Measurements from ENCODE around the gene CFAP53.

The CFAP53 gene

DNA sequence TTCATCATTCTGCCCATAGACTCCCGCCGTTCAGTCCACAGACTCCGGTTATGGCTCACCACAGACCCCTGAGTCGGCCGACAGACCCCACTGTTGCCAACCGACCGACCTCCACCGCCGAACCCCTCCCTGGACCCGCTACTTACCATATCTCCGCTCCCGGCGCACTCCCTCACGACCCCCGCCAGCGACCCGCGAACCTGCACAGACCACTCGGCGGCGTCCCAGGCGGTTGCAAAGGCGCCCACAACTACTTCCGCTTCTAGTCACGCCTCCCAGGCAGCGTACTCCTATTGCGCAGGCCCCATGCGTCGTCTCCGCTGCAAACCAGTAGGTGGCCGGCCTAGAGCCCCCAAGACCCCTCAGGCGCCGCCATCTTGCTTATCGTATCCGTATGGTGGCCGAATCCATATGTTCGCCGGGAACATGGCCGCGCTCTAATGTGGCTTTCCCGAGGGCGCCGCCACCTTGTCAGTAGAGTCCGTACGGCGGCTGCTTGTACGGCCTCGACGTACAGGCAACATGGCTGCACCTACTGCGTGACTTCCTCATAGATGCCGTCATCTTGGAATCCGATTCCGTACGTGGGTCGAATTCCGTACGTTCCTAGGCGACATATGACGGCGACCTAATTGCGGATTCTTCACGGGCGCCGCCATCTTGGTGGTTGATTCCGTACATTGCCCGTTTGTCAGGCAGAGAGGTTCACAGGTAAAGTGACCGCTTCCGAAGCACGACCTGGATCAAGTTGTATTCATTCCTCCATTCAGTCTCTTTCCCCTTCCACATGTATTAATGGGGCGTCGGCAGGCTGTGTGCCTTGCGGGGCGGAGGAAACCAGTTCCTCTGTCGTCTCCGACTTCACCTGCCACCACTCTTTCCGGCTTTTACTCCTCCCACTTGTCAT lies 21.4 kb upstream of the CFAP53 start, which contains the start of gene CXXC1:
Gene CXXC1 (minus strand): TSS at position 252 of the 907 bp plus-strand sequence. CDS start 103 bp downstream, at position 149.
- peak; percentile 98 for DNase-seq

DNA sequence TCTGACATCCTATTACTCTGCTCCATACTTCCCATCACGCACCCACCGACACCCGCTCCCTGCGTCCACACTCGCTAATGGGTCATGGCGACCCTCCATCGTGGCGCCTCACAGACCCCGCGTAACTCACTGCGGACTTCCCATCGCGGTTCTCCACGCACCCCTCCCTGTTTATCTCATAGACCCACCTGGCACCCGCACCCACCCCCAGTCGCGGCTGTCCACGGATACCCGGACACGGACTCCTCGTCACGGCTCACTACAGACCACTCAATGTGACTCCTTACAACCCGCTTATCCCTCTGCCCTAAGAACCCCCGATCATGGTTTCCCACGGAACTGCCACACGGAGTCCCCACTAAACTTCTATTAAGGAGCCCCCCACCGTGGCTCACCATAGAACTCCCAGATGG lies 20.7 kb upstream of the CFAP53 start:
- DNase-seq, result no peak

DNA sequence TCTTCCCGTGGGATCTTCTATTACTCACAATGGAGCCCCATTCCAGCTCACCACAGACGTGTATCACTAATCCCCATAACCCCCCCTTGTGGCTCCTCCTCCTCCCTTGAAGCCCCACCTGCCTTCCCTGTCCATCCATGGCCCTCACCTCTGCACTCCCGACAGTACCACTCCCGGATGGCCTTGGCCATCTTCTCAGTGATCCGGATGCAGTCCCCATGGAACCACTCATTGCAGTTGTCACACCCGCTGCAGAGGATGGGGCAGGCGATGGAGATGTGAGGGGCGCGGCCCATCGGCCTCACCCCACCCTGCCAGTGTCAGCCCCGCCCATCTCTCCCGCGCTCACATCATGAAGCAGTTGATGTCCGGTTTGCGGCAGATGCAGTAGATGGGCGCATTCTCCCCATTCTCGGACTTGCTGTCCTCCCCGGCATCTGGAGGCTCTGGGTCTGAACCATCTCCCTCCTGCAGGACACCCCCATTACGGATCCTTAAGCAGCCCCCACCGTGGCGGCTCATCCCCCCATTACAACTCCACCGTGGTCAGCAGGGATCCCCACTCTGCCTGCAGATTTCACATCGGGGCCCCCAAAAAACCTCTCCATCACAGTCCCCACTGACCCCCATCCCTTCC lies 20.2 kb upstream of the CFAP53 start:
- no peak for DNase-seq

DNA sequence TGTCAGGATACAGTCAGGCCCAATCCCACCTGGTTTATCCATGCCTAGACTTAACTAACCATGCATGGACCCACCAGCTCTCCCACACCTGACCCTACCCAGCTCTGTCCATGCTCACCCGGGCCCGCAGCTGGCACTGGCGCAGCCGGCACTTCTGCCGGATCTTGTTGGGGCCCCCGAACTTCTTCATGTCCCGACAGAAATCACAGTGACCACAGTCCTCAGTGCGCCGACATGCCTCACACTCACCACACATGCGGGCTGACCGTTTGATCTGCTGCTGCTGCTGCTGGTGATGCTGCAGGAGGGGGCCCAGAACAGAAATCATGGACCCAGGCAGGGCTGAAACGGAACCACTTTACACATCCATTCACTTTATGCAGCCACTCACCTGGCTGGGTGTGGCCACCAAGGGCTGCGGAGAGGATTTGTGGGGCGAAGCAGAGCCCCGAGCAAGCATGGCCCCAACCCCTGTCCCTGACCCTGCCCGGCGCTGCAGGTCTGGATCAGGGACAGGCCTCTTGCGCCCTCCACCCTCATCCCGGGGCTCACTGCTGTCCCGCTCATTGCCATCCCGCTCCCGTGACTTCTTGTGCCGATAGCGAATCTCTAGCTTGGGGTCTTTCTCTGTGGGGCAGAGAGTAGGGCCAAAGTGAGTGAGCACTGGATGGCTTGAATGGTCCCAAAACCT lies 19.5 kb upstream of the CFAP53 start:
- DNase-seq, result no peak

DNA sequence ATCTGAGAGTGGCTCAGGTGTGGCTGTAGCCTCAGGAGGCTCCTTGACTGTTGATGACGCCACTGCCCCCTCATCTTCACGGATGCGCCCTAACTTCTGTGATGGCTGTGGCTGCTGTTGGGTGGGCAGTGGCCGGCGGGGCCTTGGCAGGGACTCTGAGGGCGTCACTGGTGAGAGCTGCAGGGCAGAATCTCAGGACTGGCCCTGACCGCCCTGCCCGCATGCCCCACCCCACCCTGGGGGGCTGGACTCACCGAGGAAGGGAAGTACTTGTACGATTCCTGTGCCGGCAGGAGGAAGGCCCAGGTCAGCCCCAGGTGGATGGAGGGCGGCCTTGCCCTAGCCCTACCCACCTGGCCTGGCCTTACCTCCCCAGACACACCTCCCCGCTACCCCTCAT lies 18.8 kb upstream of the CFAP53 start:
- DNase-seq, result no peak

DNA sequence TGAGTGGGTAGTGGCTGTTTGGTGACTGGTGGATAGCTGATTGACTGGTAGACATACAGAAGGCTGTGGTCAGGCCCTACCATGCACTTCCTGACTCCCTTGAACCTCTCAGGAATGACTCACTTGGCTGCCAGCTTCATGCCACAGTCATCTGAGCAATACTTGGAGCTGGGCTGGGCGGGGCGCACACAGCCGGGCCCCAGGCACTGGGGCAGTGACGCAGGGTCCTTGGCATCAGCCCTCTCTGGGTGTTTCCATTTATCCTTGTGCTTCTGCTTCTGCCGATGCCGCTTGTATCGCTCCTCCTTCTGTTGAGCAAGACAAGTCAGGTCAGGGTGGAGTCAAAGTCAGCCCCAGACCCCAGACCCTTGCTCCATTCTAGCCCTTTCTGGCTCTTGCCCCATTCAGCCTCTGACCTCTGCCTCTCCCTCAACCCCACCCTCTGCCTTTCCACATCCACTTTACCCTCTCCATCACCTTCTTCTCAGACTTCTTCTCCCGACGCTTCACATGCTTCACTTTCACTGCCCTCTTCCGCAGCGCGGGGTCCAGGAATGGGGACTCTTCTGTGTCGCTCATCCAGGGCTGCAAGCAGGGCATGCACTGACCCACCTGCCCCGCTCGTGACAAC lies 18.1 kb upstream of the CFAP53 start:
- DNase-seq, result no peak

DNA sequence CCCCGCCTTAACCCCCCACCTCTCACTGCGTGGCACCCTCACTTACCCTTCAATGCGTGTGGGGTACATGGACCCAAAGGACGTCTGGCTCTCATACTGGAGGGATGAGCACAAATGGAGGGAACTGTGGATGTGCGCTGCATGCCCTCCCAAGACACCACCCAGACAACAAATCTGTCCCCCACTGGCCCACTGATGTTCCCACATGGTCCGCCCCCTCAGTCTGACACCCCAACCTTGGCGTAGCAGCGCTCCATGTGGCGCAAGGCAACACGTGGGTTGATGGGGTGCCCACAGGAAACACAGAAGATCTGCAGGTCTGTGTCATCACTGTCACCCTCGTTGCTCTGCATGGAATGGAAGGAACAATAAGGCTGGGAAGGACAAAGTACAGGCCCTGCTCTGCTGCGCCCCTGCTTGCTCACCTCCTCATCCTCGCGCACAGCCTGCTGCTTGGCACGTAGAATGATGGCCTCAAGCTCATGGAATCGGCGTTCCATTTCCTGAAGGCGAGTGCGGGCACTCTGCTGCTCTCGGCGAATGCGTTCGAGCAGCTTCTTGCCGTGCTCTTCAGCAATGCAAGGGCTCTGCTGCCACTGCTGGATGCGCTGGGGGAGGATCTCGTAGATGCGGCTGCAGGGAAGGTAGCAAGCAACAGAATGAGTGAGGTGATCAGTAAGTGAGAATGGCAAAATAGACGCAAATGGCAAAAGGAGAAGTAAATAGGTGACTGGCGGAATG lies 17.3 kb upstream of the CFAP53 start:
- DNase-seq, result no peak

DNA sequence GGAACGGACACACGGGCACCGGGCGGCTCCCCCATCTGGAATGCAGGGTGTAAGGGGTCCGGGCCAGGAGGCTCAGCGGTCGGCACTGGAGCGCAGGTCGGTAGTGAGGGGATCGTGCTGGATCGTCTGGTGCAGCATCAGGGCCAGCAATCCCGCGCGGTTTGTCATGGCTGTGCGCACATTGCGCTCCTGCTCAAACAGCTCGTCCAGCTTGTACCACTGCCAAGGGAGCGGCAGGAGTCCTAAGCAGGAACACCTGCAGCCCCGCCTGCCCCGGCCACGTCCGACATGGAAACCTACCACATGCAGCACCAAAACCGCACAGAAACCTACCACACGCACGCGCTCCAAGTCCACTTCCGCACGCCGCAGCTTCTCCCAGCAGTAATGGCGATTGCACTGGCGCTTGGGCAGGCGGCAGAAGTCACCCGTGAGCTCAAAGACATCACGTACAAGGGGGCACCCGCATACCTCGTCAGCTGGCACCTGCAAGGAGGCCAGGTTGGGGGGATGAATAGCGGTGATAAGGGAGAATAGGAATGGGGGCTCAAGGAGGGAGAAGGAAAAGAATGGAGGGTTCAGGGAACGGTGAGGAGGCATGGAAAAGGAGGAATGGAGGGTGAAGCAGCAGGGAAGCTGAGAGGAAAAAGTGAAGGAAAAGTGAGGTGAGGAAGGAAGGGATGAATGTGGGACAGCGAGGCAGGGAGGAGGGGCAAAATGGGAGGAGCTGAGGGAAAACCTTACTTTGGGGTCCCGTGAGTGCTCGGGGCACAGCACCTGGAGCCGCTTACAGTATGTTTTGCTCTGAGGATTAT lies 16.4 kb upstream of the CFAP53 start:
- DNase-seq, result no peak

DNA sequence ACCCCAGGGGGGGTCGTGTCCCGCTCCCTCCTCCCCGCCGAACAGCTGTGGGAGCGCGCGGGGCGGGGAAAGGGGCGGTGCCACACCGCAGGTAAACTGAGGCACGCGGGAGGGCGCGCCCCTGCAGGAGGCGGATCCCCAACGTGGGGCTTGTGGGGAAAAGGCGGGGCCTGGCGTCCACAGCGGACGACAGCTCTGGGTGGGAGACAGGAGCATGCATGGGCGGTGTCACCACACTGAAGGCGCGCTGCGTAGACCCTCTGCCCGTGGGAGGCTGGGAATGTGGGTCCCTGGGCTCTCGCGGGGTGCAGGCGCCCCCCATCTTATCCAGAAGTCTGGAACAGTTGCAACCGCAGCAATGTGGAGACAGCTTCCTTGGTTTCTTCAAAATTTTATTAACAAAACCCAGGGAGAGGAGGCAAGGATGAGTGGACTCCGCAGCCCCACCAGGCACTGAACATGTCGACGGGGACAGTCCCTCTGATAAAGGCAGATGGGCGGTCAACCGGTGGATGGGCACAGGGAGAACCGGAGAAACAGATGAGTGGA lies 15.8 kb upstream of the CFAP53 start:
- DNase-seq, result no peak

DNA sequence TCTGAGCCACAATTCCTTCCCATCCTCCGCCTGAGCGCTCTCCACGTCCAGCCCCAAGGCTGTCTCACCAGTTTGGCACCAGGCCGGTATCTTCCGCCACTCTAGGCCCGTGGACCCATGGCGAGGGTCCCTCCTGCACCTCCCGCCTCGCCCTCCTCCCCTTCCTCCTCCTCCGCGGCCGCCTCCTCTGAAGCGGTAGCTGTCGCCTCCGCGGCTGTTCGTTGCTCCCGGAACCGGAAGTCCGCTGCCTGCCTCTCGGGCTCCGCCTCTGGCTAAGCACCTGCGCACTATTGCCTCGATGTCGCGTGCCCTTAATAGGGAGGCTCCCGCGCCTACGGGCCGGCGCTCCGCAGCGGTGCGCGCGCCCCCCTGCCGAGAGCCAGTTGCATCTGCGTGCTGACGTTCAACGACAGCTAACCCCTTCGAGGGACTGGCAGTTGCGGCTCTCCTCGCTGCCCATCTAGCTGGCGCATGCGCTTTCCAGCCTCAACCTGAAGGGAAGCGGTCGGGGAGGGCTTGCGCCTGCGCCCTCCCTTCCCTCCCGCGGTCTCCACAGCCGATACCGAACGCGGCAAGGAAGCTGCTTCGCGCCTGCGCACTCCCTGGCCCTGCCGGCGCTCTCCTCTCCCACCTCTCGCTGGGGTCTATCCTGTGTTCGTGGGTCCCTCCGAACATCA lies 15.1 kb upstream of the CFAP53 start, which contains the start of gene MBD1:
Gene MBD1 (minus strand): TSS at position 229 of the 677 bp plus-strand sequence. CDS start 1,531 bp downstream, outside the sequence.
- DNase-seq, result peak; percentile 99

DNA sequence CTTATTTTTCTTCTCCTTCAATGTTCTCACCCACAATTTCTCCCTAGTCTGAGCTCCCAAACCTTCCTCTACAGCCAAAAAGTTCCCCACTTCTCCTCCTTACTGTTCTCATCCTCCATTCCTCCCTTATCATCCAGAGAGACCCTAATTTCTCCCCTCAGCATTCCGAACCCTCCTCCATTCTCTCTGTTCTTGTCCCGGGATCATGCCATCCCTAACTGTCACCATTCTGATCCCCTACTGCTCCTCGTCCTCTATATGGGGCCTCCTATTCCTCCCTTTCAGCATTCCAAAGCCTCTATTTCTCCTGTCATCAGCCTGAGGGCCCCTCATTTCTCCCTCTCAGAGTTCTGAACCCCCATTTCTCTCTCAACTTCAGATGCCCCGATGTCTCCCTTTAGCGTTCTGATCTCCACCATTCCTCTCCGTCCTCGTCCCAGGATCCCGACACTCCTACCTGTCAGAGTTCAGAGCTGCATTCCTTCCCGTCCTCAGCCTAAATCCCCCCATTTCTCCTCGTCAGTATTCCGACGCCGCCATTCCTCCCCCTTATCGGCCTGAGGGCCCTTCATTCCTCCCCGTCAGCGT lies 14.5 kb upstream of the CFAP53 start:
- no peak for DNase-seq

DNA sequence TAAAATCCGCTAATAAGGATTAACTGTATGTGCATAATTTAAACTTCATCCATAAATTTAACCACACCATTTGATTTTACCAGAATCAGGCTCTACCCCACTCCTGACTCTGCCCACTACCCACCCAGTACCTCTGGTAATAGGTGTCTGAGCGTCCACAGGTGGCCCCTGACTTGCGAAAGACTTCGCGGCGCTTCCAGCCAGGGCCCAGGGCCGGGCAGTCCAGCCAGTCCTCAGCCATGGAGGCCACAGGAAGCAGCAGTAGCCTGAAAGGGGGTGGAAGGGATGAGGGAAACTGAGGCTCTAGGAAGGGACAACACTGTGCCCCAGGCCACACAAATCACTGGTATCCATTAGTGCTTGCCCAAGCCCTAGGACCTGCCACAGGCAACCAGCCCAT lies 13.5 kb upstream of the CFAP53 start:
- no peak for DNase-seq

DNA sequence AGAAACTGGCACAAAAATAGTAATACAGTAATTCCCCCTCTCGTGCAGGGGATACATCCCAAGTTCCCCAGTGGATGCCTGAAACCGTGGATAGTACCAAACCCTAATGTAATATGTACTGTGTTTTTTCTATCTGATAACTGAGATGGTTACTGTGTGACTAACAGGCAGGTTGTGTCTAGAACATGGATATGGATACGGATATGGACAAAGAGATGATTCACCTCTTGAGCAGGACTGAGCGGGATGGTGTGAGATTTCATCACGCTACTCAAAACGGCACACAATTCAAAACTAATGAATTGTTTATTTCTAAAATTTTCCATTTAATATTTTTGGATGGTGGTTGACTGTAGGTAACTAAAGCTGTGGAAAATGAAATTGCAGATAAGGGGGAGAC lies 11.6 kb upstream of the CFAP53 start:
- no peak for DNase-seq

DNA sequence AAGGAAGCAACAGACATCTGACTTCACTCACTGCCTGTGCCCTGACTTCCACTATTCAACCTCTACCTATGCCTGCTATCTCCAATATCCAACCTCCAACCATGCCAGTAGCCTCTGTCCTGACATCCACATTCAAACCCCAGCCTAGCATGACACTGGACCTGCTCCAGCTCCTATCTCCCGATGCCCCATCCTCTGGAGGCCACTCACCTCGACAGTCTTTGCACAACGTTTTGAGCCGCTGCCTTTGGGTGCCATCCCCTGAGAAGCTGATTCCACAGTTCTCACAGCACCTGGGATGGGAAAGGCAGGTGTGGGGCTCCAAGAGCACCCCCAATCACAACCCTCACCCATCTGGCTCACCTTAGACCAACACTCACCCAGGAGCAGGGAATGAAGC lies 10.2 kb upstream of the CFAP53 start:
- no peak for DNase-seq

DNA sequence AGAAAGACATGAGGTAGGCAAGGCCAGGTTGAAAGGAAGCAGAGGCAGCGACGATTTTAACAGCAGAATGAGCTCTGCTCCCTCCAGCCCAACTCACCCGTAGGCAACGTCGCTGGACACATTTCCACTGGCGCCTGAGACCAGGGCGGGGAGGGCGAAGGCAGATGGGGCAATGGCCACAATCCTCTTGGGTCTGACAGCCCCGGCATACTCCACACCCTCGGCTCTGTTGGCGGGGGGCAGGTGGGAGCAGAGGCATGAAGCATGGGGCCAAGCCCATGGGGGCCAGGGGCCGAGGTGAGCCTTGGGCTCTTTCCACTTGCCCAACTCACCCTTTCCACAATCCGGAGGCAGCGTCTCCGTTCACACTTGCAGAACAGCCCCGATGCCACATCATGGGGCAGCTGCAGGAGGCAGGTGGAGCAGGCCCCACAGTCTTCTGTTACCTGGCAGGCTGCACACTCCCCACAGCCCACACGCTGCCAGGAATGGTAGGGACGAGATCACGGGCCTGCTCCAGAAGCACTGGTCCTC lies 9.3 kb upstream of the CFAP53 start:
- no peak for DNase-seq

DNA sequence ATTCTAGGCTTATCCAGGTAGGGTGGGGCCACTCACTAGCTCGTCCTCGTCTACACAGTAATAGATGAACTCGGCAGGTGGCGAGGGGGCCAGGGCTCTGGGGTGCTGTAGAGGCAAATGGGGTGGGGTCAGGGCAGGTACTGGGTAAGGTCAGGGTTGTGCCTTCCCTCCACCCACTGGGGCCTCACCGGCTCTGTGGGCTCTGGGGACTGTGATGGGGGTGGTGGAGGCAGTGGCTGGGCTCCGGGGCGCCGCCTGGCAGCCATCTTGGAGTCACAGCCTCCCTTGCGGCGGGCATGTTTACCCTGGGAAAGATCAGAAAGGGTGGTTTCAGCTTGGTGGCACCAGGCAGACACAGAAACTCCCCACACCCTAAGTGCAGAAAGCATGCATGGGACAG lies 8.6 kb upstream of the CFAP53 start:
- no peak for DNase-seq

DNA sequence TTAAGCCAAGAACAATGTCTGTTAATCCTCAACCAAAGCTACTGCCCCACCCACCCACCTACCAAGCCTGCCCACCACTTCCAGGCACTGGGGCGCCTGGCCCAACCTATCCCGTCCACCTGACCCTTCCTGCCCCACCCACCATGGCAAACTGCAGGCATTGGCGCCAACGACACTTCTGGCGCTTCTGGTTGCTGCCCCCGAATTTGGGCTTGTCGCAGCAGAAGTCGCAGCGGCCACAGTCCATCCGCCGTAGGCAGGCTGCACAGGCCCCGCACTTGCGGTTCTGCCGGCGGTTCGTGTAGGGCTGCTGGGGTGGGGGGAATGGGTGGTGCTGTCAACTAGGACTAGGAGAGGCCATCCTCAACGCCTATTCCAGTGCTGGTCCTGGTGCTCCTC lies 7.7 kb upstream of the CFAP53 start:
- DNase-seq, result no peak

DNA sequence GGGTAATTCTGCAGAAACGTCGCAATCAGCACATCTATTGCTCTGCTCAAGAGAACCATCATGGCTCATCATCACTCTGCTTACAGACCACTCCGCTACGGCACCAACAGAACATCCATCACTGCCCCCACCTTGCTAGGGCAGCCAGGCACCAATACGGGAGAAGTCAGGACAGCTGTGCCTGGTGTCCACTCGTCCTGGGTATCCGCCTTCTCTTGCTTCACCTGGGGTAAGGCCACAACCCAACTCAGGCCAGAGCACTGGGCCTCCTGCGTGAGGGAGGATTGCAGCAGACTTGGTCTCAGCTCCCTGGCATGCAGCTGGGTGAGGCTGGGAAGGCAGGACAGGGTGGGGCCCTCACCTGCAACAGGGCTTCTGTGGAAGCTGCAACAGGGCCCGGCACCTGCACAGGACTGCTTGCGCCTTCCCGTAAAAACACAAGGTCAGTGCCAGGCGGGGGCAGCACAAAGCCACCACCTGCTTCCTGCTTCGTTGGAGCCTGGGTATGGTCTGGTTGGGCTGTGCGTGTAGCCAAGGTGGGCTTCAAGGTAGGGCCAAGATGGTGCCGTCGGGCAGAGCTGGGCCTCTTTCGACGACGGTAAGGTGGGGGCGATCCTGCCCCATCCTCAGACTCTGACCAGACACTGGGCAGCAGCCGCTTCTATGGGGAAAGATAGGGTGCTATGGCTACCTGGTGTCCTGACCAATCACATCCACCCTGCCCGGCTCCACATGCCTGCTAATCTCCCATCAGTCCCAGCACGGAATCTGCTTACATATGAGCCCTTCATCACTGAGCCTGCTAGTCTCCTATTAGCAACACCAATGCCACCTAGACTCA lies 7.1 kb upstream of the CFAP53 start:
- no peak for DNase-seq

DNA sequence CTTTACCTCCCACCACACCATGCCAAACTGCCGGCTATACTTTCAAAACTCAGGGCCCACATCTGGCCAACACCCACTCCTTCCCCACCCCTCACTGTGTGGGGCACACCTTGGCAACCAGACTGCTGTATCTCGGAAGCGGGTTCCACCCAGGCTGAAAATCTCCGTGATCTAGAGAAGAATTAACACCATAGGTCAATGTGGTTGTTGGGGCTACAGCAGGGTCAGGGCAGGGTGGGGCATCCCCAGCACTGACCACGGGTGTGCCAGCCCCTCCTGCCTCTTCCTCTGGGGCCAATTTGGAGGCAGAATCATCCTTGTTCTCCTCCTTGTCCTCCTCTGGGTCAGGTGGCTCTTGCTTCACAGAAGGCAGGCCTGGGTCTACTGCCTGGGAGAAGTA lies 6.3 kb upstream of the CFAP53 start:
- no peak for DNase-seq

Data from midbrain (tissue), 1 donor.